ENCODE results near the gene SMCP. TPM values are rescaled to one million over a fixed set of nuclear protein-coding genes. Genes with fewer than 3 reads are reported as not detected.

The SMCP gene
- total and polyA plus RNA-seq, 7 donors: not detected

DNA sequence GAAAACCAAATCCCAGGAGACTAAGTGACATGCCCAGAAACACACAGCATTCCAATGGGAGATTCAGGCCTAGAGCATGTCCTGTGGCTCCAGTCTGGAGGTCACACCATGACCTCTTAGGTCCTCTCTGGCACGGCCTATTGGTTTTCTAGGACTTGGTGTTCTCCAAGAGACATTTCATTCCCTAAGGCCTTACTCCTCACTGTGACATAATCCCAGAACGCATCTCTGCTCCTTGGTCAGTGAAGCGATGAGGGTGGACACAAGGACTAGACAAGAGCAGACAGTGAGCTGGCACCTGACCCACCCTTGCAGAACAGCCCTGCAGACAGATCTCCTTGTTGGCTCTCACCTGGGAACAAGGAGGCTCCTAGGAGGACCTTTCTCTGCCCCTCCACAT is 31.1 kb downstream of the SMCP start:
- Histone ChIP-seq H3K27ac (no peak overlapping the region), H3K4me3 (no peak overlapping the region), H3K36me3 (no peaks in the 10 kb centered on the region), H3K4me1 (no peaks in the 10 kb centered on the region), H3K27me3 (peaks cover 0 to 7% (median 0%) of the 10 kb centered on the region in 3 donors), H3K9me3 (no peaks in the 10 kb centered on the region)
- intact Hi-C loops (cut with DNase I): no loop called here
- TF ChIP-seq POLR2AphosphoS5 (IDR thresholded peaks at IDR 0.05) (no peak), EP300 (IDR thresholded peaks at IDR 0.05) (no peak), CTCF (IDR thresholded peaks at IDR 0.05) (no peak), POLR2A (IDR thresholded peaks at IDR 0.05) (no peak)
- 86 to 90% methylated on average over 3 of the region's 3 CpGs for whole genome bisulfite sequencing, 2 donors
- no peak for DNase-seq

GRCh38 chr1:152912471-152912870 is 34.3 kb downstream of the SMCP start:
- Histone ChIP-seq H3K36me3 (no peaks in the 10 kb centered on the region), H3K27ac (no peak overlapping the region), H3K9me3 (no peaks in the 10 kb centered on the region), H3K27me3 (peaks cover 0 to 7% (median 0%) of the 10 kb centered on the region in 3 donors), H3K4me1 (no peaks in the 10 kb centered on the region), H3K4me3 (no peak overlapping the region)
- WGBS, 2 donors: 46 to 69% methylated on average over 1 of the region's 1 CpG
- TF ChIP-seq EP300 (IDR thresholded peaks at IDR 0.05) (no peak), CTCF (IDR thresholded peaks at IDR 0.05) (no peak), POLR2AphosphoS5 (IDR thresholded peaks at IDR 0.05) (no peak), POLR2A (IDR thresholded peaks at IDR 0.05) (no peak)
- DNase-seq: no peak
- intact Hi-C loops (cut with DNase I): no loop called here

DNA sequence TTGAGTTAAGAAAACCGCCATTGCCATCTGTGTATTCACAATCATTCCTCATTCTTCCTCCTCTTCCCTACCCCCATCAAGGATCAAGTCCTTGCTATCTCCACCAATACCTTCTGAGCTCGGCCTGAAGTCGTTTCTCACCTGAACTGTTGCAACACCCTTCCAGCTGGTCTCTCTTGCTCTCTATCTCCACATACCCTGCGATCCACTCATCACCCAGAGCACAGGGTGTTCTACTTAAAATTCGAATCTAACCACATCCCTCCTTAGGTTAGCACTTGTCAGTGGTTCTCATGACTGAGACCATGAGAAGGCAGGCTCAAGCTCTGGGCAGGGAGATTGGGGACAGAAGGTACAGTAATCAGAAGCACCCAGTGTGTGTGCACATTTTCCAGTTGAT is 34.8 kb downstream of the SMCP start:
- TF ChIP-seq POLR2AphosphoS5 (IDR thresholded peaks at IDR 0.05) (no peak), EP300 (IDR thresholded peaks at IDR 0.05) (no peak), CTCF (IDR thresholded peaks at IDR 0.05) (no peak), POLR2A (IDR thresholded peaks at IDR 0.05) (no peak)
- peaks cover 0 to 7% (median 0%) of the 10 kb centered on the region in 3 donors for H3K27me3 ChIP-seq
- H3K4me3 ChIP-seq: no peak overlapping the region

DNA sequence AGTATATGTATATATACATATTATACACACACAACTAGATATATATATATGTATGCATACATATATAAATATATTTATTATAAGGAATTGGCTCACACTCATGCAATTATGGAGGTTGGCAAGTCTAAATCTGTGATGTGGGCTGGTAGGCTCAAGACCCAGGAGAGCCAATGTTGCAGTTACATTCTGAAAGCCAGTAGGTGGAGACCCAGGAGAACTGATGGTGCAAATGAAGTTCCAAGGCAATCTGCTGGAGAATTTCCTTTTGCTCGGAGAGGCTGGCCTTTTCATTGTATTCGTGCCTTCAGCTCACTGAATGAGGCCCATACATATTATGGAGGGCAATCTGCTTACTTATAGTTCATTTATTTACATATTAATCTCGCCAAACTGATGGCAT is 39.7 kb downstream of the SMCP start:
- DNase-seq: no peak
- Histone ChIP-seq H3K4me1 (no peaks in the 10 kb centered on the region), H3K4me3 (no peak overlapping the region), H3K27me3 (no peaks in the 10 kb centered on the region), H3K9me3 (no peaks in the 10 kb centered on the region), H3K36me3 (no peaks in the 10 kb centered on the region), H3K27ac (no peak overlapping the region)
- intact Hi-C loops (cut with DNase I): no loop called here
- TF ChIP-seq CTCF (IDR thresholded peaks at IDR 0.05) (no peak), POLR2A (IDR thresholded peaks at IDR 0.05) (no peak), POLR2AphosphoS5 (IDR thresholded peaks at IDR 0.05) (no peak), EP300 (IDR thresholded peaks at IDR 0.05) (no peak)
- WGBS, 2 donors: 7 to 34% methylated on average over 3 of the region's 3 CpGs

More for the DNA sequence above, 34.8 kb downstream of the SMCP start:
- no peaks in the 10 kb centered on the region for H3K9me3 ChIP-seq
- H3K4me1 ChIP-seq: no peaks in the 10 kb centered on the region
- DNase-seq: no peak
- WGBS, 2 donors: 46 to 53% methylated on average over 5 of the region's 5 CpGs
- H3K27ac ChIP-seq: no peak overlapping the region
- intact Hi-C loops (cut with DNase I): no loop called here
- no peaks in the 10 kb centered on the region for H3K36me3 ChIP-seq

DNA sequence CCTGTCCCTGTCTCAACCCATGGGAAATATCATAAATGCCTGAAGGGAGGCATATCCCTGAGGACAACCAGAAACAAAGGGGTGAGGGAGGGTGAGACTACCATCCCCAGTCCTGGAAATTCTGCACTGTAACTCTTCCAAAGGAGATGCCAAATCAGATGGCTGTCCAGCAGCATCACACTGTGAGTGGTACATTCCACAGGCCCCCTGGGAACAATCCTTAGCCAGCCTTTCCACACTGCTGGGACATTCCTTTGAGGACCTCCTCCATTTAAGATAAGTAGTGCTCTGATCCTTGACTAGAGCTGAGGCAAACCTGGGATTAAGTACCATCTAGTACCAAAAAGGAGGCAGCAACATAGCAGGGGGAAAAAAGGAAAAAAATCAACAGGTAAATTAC is 40.9 kb downstream of the SMCP start:
- DNase-seq: no peak
- Histone ChIP-seq H3K27ac (no peak overlapping the region), H3K36me3 (no peaks in the 10 kb centered on the region), H3K4me1 (no peaks in the 10 kb centered on the region), H3K4me3 (no peak overlapping the region), H3K27me3 (no peaks in the 10 kb centered on the region), H3K9me3 (no peaks in the 10 kb centered on the region)
- intact Hi-C loops (cut with DNase I): no loop called here
- no peak for TF ChIP-seq POLR2A (IDR thresholded peaks at IDR 0.05)
- TF ChIP-seq POLR2AphosphoS5 (IDR thresholded peaks at IDR 0.05): no peak
- TF ChIP-seq EP300 (IDR thresholded peaks at IDR 0.05): no peak
- TF ChIP-seq CTCF (IDR thresholded peaks at IDR 0.05): no peak
